K562 (cell line): ENCODE measurements around the gene CNTFR. TPM values are rescaled to one million over a fixed set of nuclear protein-coding genes. Genes with fewer than 3 reads are reported as not detected.

ENCODE experiments used
- HDAC6 ChIP-seq: IDR thresholded peaks from 2 replicates; pipeline ENCODE4 v1.6.1; 2012; ENCODE audit warnings: low read depth, mild to moderate bottlenecking, control low read depth, inconsistent platforms, low read length, moderate library complexity
- polyA plus RNA-seq, 8 experiments: library from polyadenylated mRNA; depleted of rRNA in 4 of 8; stranded (reverse) in 5 of 8; unstranded in 3 of 8; fragments of >200 nt; fragmentation: Nextera tagmentation in 2 of 8; fragmentation: Illumina TruSeq in 1 of 8; extraction: Ambion mirVana in 2 of 8; extraction: Trizol in 1 of 8; gene quantifications; 2 replicates each; pipeline versions ENCODE4 v1.2.1 to v1.2.3, GENCODE V29; 2011 to 2014; ENCODE audit warnings: inconsistent platforms in 1 of 8, missing spikeins in 1 of 8
- total RNA-seq, 7 experiments: library from RNA; depleted of rRNA in 6 of 7; stranded (reverse); fragments of >200 nt in 6 of 7; fragmentation: Illumina TruSeq in 2 of 7; extraction: Trizol in 2 of 7; gene quantifications; 2 replicates each; pipeline versions ENCODE4 v1.2.1 to v1.2.3, GENCODE V29; 2011 to 2021; ENCODE audit warnings: low replicate concordance in 1 of 7
- TF ChIP-seq, protein P1 (sequence below), 3 experiments: fragments of 200-800 bp in 1 of 3; fragments of 250-450 bp in 1 of 3; fragments of 450-650 bp in 1 of 3; sonication (Bioruptor Pico) in 1 of 3; sonication (Bioruptor generic) in 1 of 3; formaldehyde crosslinking in 1 of 3; IDR thresholded peaks; 2 replicates each; pipeline versions ENCODE4 v1.6.1 to v1.8.0; 2016 to 2022; ENCODE audit warnings: mild to moderate bottlenecking in 2 of 3, missing genetic modification characterization in 2 of 3, missing compliant biosample characterization in 1 of 3, moderate library complexity in 1 of 3
- TF ChIP-seq, protein P2 (sequence below): sonication (generic); formaldehyde crosslinking; IDR thresholded peaks from 2 replicates; pipeline ENCODE4 v1.8.0; 2022; ENCODE audit warnings: mild to moderate bottlenecking, missing genetic modification reagents

CNTFR gene
- total and polyA plus RNA-seq, 9 of the 15 experiments (the other 6 are each of a cell fraction or from before 2014, with no cell fraction given): not detected

DNA sequence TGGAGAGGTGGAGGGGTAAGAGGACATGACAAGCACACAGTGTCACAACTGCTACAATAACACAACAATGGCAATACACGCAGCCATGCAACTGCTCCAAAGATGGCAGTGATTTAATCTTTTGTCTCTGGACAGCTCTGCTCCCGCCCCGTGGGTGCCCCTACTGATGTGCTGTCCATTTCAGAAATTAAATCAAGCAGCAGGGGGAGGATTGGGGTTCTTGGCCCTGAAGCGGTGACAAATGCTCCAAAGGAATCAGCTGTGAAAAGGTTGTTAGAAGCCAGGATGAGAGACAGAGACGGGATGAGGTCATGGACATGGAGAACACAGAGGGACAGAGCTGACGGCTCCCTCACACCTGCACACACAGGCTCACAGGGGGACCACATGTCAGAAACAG is 22.6 kb downstream of the CNTFR start (continued):
- TF ChIP-seq, protein P1, sequence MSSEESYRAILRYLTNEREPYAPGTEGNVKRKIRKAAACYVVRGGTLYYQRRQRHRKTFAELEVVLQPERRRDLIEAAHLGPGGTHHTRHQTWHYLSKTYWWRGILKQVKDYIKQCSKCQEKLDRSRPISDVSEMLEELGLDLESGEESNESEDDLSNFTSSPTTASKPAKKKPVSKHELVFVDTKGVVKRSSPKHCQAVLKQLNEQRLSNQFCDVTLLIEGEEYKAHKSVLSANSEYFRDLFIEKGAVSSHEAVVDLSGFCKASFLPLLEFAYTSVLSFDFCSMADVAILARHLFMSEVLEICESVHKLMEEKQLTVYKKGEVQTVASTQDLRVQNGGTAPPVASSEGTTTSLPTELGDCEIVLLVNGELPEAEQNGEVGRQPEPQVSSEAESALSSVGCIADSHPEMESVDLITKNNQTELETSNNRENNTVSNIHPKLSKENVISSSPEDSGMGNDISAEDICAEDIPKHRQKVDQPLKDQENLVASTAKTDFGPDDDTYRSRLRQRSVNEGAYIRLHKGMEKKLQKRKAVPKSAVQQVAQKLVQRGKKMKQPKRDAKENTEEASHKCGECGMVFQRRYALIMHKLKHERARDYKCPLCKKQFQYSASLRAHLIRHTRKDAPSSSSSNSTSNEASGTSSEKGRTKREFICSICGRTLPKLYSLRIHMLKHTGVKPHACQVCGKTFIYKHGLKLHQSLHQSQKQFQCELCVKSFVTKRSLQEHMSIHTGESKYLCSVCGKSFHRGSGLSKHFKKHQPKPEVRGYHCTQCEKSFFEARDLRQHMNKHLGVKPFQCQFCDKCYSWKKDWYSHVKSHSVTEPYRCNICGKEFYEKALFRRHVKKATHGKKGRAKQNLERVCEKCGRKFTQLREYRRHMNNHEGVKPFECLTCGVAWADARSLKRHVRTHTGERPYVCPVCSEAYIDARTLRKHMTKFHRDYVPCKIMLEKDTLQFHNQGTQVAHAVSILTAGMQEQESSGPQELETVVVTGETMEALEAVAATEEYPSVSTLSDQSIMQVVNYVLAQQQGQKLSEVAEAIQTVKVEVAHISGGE (CRISPR knock-in tag; IDR thresholded peaks at IDR 0.05): no peak
- no peak for TF ChIP-seq HDAC6
- TF ChIP-seq, protein P2, sequence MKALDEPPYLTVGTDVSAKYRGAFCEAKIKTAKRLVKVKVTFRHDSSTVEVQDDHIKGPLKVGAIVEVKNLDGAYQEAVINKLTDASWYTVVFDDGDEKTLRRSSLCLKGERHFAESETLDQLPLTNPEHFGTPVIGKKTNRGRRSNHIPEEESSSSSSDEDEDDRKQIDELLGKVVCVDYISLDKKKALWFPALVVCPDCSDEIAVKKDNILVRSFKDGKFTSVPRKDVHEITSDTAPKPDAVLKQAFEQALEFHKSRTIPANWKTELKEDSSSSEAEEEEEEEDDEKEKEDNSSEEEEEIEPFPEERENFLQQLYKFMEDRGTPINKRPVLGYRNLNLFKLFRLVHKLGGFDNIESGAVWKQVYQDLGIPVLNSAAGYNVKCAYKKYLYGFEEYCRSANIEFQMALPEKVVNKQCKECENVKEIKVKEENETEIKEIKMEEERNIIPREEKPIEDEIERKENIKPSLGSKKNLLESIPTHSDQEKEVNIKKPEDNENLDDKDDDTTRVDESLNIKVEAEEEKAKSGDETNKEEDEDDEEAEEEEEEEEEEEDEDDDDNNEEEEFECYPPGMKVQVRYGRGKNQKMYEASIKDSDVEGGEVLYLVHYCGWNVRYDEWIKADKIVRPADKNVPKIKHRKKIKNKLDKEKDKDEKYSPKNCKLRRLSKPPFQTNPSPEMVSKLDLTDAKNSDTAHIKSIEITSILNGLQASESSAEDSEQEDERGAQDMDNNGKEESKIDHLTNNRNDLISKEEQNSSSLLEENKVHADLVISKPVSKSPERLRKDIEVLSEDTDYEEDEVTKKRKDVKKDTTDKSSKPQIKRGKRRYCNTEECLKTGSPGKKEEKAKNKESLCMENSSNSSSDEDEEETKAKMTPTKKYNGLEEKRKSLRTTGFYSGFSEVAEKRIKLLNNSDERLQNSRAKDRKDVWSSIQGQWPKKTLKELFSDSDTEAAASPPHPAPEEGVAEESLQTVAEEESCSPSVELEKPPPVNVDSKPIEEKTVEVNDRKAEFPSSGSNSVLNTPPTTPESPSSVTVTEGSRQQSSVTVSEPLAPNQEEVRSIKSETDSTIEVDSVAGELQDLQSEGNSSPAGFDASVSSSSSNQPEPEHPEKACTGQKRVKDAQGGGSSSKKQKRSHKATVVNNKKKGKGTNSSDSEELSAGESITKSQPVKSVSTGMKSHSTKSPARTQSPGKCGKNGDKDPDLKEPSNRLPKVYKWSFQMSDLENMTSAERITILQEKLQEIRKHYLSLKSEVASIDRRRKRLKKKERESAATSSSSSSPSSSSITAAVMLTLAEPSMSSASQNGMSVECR: no peak
